GM18909 (cell line): ENCODE measurements around the gene CHRNB2.

Experiments
- ATAC-seq: cut with Tn5 transposase; IDR thresholded peaks from one replicate; pipeline ENCODE4 v1.9.1; 2021; ENCODE audit warnings: mild to moderate bottlenecking; ENCODE audit not compliant: unreplicated experiment, poor library complexity

CHRNB2 gene

GRCh38 chr1:154577346-154578057 is 9.9 kb downstream of the CHRNB2 start:
- ATAC-seq: no peak

- no peak for ATAC-seq
These were observed 10.5 kb downstream of the CHRNB2 start for GRCh38 chr1:154578058-154578418.

GRCh38 chr1:154579374-154579773 is 11.8 kb downstream of the CHRNB2 start:
- ATAC-seq: no peak

- ATAC-seq: no peak
These were observed 14.2 kb downstream of the CHRNB2 start for GRCh38 chr1:154581766-154582165.

DNA sequence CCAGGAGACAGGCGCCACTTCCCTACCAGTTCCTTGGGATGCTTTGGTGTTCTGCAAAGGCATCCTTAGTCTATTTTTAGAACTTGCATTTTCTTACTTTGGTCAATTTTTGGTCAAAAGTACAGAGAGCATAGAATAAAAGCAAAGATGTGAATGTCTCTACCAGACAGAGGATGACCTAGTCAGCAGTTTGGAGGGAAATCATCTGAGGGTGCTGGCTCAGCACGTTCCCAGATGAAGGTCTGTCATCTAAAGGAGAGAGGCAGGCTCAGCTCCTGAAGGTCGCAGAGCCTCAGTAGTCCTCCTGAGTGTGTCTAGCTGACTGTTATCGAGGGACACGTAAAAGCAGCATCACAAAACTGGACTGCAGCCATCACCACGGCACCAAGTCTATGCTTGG is 15.3 kb downstream of the CHRNB2 start:
- no peak for ATAC-seq

DNA sequence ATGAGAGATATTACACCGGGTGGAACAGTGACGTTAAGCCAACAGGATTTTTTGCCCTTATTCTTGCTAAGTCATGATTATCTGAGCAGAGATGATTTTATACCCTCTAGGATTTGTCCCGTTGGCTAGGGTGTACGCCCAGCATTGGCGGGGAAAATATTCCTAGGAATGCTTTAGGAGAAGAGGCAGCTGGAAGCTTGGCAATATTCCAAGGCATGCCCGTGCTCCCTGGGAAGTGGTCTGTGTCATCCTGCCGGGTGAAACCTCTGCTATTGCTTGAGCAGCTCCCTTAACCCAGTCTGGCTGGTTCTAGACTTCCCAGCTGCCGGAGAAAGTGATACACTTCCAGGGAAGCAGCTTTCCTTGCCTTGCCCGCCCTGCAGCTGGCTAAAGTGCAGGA is 16.2 kb downstream of the CHRNB2 start:
- no peak for ATAC-seq

- no peak for ATAC-seq
These were observed 16.9 kb downstream of the CHRNB2 start for GRCh38 chr1:154584267-154584994.

DNA sequence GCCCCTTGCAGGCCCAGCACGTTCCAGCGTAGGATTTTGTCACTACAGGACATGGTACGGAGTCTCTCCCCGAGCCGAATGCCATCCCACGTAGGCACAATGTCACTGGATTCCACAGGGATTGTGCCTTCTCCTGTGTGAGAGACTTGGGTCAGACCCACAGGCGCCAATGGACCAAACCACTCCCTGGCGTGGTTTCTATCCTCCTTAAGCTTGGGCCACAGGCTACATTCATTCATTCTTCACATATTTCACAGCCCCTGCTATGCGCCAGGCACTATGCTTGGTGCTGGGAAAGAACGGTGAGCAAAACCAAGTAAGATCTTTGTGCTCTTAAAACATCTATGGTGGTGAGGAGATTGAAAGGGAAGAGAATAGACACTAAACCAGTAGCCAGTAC is 18.7 kb downstream of the CHRNB2 start:
- ATAC-seq: no peak

DNA sequence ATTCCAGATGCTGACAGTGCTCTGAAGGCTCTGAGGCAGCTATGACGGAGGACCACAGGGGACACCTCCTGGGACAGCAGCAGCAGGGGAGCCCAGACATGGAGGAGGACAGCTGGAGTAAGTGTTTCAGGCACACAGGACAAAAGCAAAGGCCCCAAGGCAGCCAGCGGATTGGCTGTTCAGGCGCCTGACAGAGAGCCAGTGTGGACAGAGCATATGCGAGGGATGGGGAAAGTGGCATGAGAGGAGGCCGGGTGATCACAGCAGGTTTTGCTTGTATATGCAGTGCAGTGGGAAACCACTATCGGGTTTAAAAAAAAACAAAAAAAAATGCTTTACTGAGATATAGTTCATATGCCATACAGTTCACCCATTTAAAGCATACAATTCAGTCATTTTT is 19.1 kb downstream of the CHRNB2 start:
- no peak for ATAC-seq

DNA sequence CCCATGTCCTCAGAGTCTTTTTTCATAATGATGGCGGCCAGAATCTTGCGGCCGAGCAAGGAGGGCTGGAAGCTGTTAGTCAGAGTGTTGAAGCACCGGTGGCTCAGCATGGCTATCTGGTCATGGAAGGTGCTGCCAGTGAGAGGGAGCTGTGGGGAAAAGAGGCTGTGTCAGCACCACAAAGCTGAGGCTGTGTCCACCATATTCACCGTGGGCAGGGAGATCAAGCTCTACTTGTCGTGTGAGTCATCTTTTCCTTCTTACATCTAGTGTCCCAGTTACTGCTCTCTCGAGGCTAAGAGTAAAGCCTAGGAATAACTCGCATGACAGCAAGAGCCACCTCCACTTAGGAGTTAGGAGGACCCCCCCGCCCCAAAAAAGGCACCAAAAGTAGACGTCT is 22.2 kb downstream of the CHRNB2 start:
- ATAC-seq: no peak

DNA sequence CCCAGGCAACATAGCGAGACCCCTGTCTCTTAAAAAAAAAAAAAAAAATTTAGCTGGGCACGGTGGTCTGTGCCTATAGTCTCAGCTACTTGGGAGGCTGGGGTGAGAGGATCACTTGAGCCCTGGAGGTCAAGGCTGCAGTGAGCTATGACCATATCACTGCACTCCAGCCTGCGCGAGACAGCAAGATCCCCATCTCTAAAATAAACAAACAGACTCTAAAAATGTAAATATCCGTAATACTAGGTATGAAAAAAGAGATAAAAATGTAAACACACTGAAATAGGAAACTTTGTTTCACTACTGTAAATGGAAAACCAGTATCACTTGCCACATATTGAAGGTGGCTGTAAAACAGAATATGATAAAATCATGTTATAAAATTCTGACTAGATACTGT is 23.2 kb downstream of the CHRNB2 start:
- ATAC-seq: no peak

DNA sequence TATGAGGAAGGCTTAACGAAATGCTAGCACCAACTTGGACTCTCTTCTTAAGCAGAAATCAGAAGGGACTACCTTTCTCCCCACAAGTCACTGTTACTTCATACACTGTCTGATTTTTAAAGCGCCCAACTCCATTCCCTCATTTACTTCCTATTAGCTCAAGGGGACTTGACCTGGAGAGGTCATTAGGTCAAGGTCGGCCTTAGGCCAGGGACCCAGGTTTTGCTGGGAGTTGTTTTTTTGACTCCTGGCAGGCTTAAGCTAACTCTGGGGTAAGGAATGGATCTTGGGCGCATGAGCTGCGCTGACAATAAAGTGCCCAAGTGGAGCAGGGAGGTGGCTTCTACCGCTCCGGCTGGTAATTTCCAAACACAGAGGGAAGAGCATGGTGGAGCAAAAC is 23.6 kb downstream of the CHRNB2 start:
- ATAC-seq: no peak

DNA sequence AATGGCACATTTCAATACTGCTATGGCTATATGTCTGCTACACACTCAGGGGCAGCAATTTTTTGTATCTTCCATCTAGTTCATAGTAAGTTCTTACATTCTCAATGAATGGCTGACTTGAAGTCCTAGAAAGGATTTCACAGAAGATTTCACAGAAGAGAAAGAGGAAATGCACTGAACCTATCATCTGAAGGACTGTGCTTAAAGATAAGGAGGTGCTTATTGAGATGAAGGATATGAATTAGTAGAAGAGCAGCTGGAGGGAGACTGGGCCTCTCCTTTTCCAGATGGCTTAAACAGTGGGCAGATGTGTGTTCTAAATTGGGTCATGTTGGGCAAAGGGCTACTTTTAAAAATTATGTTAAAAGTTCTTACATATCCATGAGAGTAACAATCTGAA is 25.8 kb downstream of the CHRNB2 start:
- no peak for ATAC-seq

DNA sequence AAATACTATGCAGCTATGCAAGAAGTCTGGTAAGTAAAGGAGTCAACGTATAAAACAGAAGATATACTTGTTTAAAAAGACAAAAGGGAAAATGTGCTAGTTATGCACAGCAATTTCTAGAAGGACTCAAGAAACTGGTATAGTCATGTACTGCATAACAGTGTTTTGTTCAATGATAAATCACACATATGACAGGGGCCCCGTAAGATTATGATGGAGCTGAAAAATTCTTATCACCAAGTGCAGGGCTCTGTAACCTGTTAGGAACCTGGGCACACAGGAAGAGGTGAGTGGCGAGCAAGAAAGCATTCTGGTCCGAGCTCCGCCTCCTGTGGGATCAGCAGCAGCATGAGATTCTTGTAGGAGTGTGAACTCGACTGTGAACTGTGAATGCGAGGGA is 27.2 kb downstream of the CHRNB2 start:
- no peak for ATAC-seq

GRCh38 chr1:154595621-154596020 is 28.0 kb downstream of the CHRNB2 start:
- no peak for ATAC-seq

GRCh38 chr1:154598871-154599635 is 31.5 kb downstream of the CHRNB2 start:
- ATAC-seq: no peak

GRCh38 chr1:154599658-154600057 is 32.1 kb downstream of the CHRNB2 start:
- no peak for ATAC-seq

DNA sequence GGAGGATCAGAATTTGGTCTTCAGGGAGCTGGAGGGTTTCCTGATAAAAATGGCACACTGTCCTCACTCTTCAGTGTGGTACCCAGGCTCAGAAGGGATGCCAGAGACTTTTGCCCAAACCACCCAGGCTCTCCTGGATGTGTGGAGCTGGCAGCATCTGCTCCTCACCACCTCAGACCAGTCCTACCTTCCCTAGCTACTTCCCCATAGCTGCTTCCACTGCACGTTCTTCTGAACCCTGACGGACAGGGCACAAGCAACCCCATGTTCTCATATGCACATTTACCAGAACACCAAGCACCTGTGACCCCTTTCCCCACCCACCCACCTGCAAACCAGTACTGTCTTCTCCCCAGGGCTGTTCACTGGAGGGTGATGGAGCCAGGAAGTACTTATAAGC is 35.7 kb downstream of the CHRNB2 start:
- ATAC-seq: no peak

DNA sequence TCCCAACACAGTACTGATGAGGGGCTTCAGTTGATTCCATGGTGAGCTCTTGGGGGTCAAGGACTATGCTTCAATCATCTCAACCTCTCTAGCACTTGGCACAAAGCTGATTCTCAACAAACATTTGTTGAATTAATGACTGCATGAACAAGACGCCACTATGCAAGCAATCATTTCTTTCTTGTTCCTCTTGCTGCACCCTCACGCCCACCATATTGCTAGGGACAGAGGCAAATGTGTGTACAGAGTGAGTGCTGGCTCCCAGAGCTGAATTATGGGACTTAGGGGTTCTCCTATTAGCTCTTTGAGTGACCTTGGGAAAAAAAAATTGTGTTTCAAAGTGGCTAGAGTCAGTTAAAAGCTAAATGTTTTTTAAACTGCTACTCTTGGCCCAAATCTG is 38.0 kb downstream of the CHRNB2 start:
- no peak for ATAC-seq

- ATAC-seq: no peak
These were observed 39.6 kb downstream of the CHRNB2 start for GRCh38 chr1:154607106-154607608.
